GM12878 (cell line): ENCODE data around the gene CCDC134.

ENCODE experiments used
- CREM ChIP-seq: IDR thresholded peaks from 2 replicates; pipeline ENCODE4 v1.6.1; 2014; ENCODE audit warnings: antibody characterized with exemption, low read depth
- CTCF ChIP-seq, 3 experiments: IDR thresholded peaks in 2 of 3; conservative IDR thresholded peaks in 1 of 3; 2 replicates each; pipeline ENCODE4 v1.5.1; 2011; ENCODE audit warnings: low read depth in 3 of 3, low read length in 3 of 3, mild to moderate bottlenecking in 3 of 3, control low read depth in 2 of 3, moderate library complexity in 2 of 3, inconsistent platforms in 1 of 3, mixed read lengths in 1 of 3; ENCODE audit not compliant: control insufficient read depth in 2 of 3, insufficient read depth in 1 of 3; ENCODE audit errors: extremely low read depth in 1 of 3
- GABPA ChIP-seq: IDR thresholded peaks from 2 replicates; pipeline ENCODE4 v1.6.1; 2014; ENCODE audit warnings: antibody characterized with exemption, low read depth, mild to moderate bottlenecking, inconsistent platforms
- MAX ChIP-seq: IDR thresholded peaks from 2 replicates; pipeline ENCODE4 v1.6.1; 2012; ENCODE audit warnings: low read depth, low read length, improper control_type of control experiment
- POLR2A ChIP-seq: IDR thresholded peaks from 2 replicates; pipeline ENCODE4 v1.6.1; 2011; ENCODE audit warnings: low read depth, mild to moderate bottlenecking, low read length
- POLR2AphosphoS5 ChIP-seq: IDR thresholded peaks from 2 replicates; pipeline ENCODE4 v1.6.1; 2011; ENCODE audit warnings: mild to moderate bottlenecking, low read length, inconsistent platforms
- SREBF2 ChIP-seq: IDR thresholded peaks from 2 replicates; pipeline ENCODE4 v1.6.1; 2012; ENCODE audit warnings: mild to moderate bottlenecking, low read length
- SRF ChIP-seq, 2 experiments: IDR thresholded peaks; 2 replicates each; pipeline ENCODE4 v1.6.1; 2011; ENCODE audit warnings: low read depth in 2 of 2, low read length in 2 of 2, mild to moderate bottlenecking in 1 of 2, moderate library complexity in 1 of 2
- ZBTB40 ChIP-seq: fragments of 450-650 bp; IDR thresholded peaks from 2 replicates; pipeline ENCODE4 v1.6.1; 2016; ENCODE audit warnings: mild to moderate bottlenecking, moderate library complexity, borderline replicate concordance

GRCh38 chr22:41816241-41816640 is 15.8 kb downstream of the CCDC134 start:
- TF ChIP-seq SREBF2 (no peak), SRF (IDR thresholded peaks at IDR 0.05; ENCODE audit: low read depth in 2 of 2, low read length in 2 of 2) (no peak), CTCF (IDR thresholded peaks at IDR 0.05 in 2 of 3, conservative IDR thresholded peaks at IDR 0.05 in 1 of 3; ENCODE audit: control insufficient read depth in 2 of 3, extremely low read depth in 1 of 3, insufficient read depth in 1 of 3, low read depth in 3 of 3, low read length in 3 of 3) (no peak), POLR2A (no peak), GABPA (no peak), ZBTB40 (no peak), MAX (no peak), POLR2AphosphoS5 (no peak), CREM (no peak)
